Measurements from ENCODE around the gene PLEKHJ1. TPM values are rescaled to one million over a fixed set of nuclear protein-coding genes. Genes with fewer than 3 reads are reported as not detected.
A peak's percentile ranks its signal among the peaks of the same experiment; 100 is the strongest.

Gene PLEKHJ1
- total and polyA plus RNA-seq, 2 of the 8 experiments (the other 6 are each of a cell fraction or from before 2014, with no cell fraction given): 135 to 187 TPM

- Histone ChIP-seq H2AK5ac (ENCODE audit: low read depth, low read length) (no peak overlapping the region), H3K23me2 (ENCODE audit: low read depth, low read length) (no peaks in the 10 kb centered on the region), H3K36me3 (ENCODE audit: control insufficient read depth in 2 of 4, insufficient read depth in 4 of 4, low read length in 3 of 4) (peaks cover 0 to 24% (median 15%) of the 10 kb centered on the region in 4 experiments; a peak in 6 of 8 replicates), H3K56ac (replicated peaks; ENCODE audit: insufficient read length, low read depth, low read length) (no peak overlapping the region), H3K23ac (ENCODE audit: insufficient read length) (no peak overlapping the region), H2BK120ac (replicated peaks; ENCODE audit: low read depth, low read length) (no peak overlapping the region), H3K27me3 (replicated peaks in 1 of 4; ENCODE audit: control insufficient read depth in 3 of 4, extremely low read depth in 1 of 4, insufficient read depth in 3 of 4, low read length in 3 of 4) (no peaks in the 10 kb centered on the region), H3K4me2 (ENCODE audit: insufficient read depth in 1 of 2, low read depth in 2 of 2, low read length in 2 of 2) (no peak overlapping the region), H4K91ac (replicated peaks; ENCODE audit: insufficient read length, low read length) (no peak overlapping the region), H3K9me3 (ENCODE audit: insufficient read depth in 2 of 2, low read depth in 1 of 2, low read length in 1 of 2) (no peaks in the 10 kb centered on the region), H3K27ac (ENCODE audit: low read depth, low read length) (no peak overlapping the region), H3K4me1 (replicated peaks in 1 of 4; ENCODE audit: control insufficient read depth in 3 of 4, insufficient read depth in 4 of 4, low read length in 3 of 4) (no peaks in the 10 kb centered on the region), H4K8ac (ENCODE audit: extremely low read depth, insufficient read depth, low read length) (no peak overlapping the region; the same call in 1 of the 2 replicates), H2AFZ (ENCODE audit: low read length) (no peak overlapping the region), H2BK20ac (ENCODE audit: low read length) (no peak overlapping the region), H3K14ac (ENCODE audit: insufficient read length) (no peak overlapping the region), H2BK12ac (ENCODE audit: low read depth, low read length) (no peak overlapping the region), H2BK5ac (ENCODE audit: low read depth, low read length) (0 out of 2 replicates have a peak overlapping the region, but pooled peaks have one; percentile 8), H3K4ac (replicated peaks; ENCODE audit: insufficient read length, low read depth, low read length) (no peak overlapping the region), H2BK15ac (ENCODE audit: low read length) (no peak overlapping the region), H3K9ac (replicated peaks in 1 of 4; ENCODE audit: extremely low read depth in 1 of 4, low read depth in 3 of 4, low read length in 3 of 4) (no peak overlapping the region), H3K18ac (ENCODE audit: extremely low read depth, low read length) (no peak overlapping the region), H4K20me1 (replicated peaks in 1 of 2; ENCODE audit: control insufficient read depth in 1 of 2, insufficient read depth in 2 of 2, low read length in 2 of 2) (peaks cover 0 to 10% of the 10 kb centered on the region in 2 experiments), H3K79me2 (ENCODE audit: control insufficient read depth in 1 of 2, insufficient read depth in 2 of 2, low read length in 2 of 2) (no peaks in the 10 kb centered on the region), H3K79me1 (ENCODE audit: low read depth, low read length) (no peaks in the 10 kb centered on the region; the same call in 1 of the 2 replicates), H3K4me3 (ENCODE audit: extremely low read depth in 1 of 4, insufficient read depth in 2 of 4, low read depth in 3 of 4, low read length in 4 of 4) (no peak overlapping the region), H4K5ac (ENCODE audit: insufficient read length, low read depth, low read length) (no peak overlapping the region)
- 86% methylated on average over 28 of the region's 36 CpGs; no CpG with 5 or more reads in 1 of the 2 experiments for WGBS, 2 experiments (ENCODE audit: extremely low coverage in 1 of 2, insufficient coverage in 1 of 2, insufficient read length in 1 of 2, insufficient replicate concordance in 2 of 2, low coverage in 1 of 2, low lambda C conversion rate in 2 of 2, missing lambda C conversion rate in 1 of 2)
- no peak for FAIRE-seq
- ChIA-PET CTCF (ENCODE audit: partially characterized antibody) (interaction anchor here (0.7 to 1.7 kb wide), 8 partner anchors 9 to 107 kb away, joined by 3 to 5 read pairs (median 4); no protein-coding TSS in a partner anchor), POLR2A (ENCODE audit: partially characterized antibody) (interaction anchor here (0.9 to 1.9 kb wide), 4 partner anchors 31 to 79 kb away, joined by 3 to 4 read pairs (median 3); no protein-coding TSS in a partner anchor)
- peak in 1 of 2 experiments; percentile 72 for DNase-seq (ENCODE audit: low read depth in 1 of 2, low spot score in 2 of 2)
- no peak for TF ChIP-seq CBX5 (IDR thresholded peaks at IDR 0.05; ENCODE audit: low read depth, low read length)
- no peak for TF ChIP-seq TAF1 (IDR thresholded peaks at IDR 0.05; ENCODE audit: low read depth, low read length)
- TF ChIP-seq SUZ12 (IDR thresholded peaks at IDR 0.05; ENCODE audit: low read length): no peak
- TF ChIP-seq CEBPB (IDR thresholded peaks at IDR 0.05; ENCODE audit: low read depth, low read length): no peak
- peak in 1 of 2 experiments; percentile 33; a peak in 3 of 4 replicates for TF ChIP-seq RAD21 (IDR thresholded peaks at IDR 0.05 in 1 of 2, conservative IDR thresholded peaks at IDR 0.05 in 1 of 2; ENCODE audit: low read depth in 2 of 2, low read length in 2 of 2)
- no peak for TF ChIP-seq MAFK (IDR thresholded peaks at IDR 0.05; ENCODE audit: low read depth, low read length)
- no peak for TF ChIP-seq EGR1 (IDR thresholded peaks at IDR 0.05; ENCODE audit: borderline replicate concordance, low read depth, low read length)
- TF ChIP-seq MAX (IDR thresholded peaks at IDR 0.05): 0 out of 2 replicates have a peak, but pooled peaks have one; percentile 16
- TF ChIP-seq USF2 (IDR thresholded peaks at IDR 0.05; ENCODE audit: low read length): no peak
- no peak for TF ChIP-seq SIX5 (IDR thresholded peaks at IDR 0.05; ENCODE audit: low read depth, low read length)
Measured at GRCh38 chr19:2207991-2208860, 27.9 kb downstream of the PLEKHJ1 start.
